Esophagus muscularis mucosa (tissue), 4 donors: ENCODE data around the gene LANCL3.

Source experiments
- CTCF ChIP-seq, 3 experiments: fragments of 200-600 bp in 2 of 3; fragments of 450-650 bp in 1 of 3; sonication (generic) in 2 of 3; IDR thresholded peaks; one replicate each; pipeline ENCODE4 v1.5.1; 2017 to 2019; ENCODE audit warnings: antibody characterized with exemption in 3 of 3, mild to moderate bottlenecking in 2 of 3, moderate library complexity in 1 of 3
- EP300 ChIP-seq: sonication (generic); formaldehyde crosslinking; IDR thresholded peaks from one replicate; pipeline ENCODE4 v1.6.1; 2017; ENCODE audit warnings: antibody characterized with exemption
- POLR2A ChIP-seq: fragments of 450-650 bp; IDR thresholded peaks from one replicate; pipeline ENCODE4 v1.6.1; 2017; ENCODE audit warnings: antibody characterized with exemption, moderate library complexity, mild to moderate bottlenecking, low read depth
- POLR2AphosphoS5 ChIP-seq, 2 donors: sonication (generic); formaldehyde crosslinking; IDR thresholded peaks; one replicate each; pipeline ENCODE4 v1.6.1; 2017; ENCODE audit warnings: antibody characterized with exemption in 2 of 2

GRCh38 chrX:37641859-37642258 lies 70.4 kb downstream of the LANCL3 start:
- TF ChIP-seq CTCF (IDR thresholded peaks at IDR 0.05) (no peak), POLR2A (no peak), POLR2AphosphoS5 (IDR thresholded peaks at IDR 0.05) (no peak), EP300 (no peak)
